CD4-positive, alpha-beta T cell treated with Interleukin-2 at 100 ng/mL for 4 hours (primary cell): ENCODE results near the gene COX20.
"Not testable (repeated sequence)": the region's sequence is repeated elsewhere in the genome, so short reads cannot be mapped to it uniquely, and the experiment has no call there.

ENCODE experiments used
- DNase-seq: peaks from one replicate; pipeline ENCODE4 v3.0.0-alpha.2; 2020; ENCODE audit warnings: low spot score

The COX20 gene, protein sequence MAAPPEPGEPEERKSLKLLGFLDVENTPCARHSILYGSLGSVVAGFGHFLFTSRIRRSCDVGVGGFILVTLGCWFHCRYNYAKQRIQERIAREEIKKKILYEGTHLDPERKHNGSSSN

DNA sequence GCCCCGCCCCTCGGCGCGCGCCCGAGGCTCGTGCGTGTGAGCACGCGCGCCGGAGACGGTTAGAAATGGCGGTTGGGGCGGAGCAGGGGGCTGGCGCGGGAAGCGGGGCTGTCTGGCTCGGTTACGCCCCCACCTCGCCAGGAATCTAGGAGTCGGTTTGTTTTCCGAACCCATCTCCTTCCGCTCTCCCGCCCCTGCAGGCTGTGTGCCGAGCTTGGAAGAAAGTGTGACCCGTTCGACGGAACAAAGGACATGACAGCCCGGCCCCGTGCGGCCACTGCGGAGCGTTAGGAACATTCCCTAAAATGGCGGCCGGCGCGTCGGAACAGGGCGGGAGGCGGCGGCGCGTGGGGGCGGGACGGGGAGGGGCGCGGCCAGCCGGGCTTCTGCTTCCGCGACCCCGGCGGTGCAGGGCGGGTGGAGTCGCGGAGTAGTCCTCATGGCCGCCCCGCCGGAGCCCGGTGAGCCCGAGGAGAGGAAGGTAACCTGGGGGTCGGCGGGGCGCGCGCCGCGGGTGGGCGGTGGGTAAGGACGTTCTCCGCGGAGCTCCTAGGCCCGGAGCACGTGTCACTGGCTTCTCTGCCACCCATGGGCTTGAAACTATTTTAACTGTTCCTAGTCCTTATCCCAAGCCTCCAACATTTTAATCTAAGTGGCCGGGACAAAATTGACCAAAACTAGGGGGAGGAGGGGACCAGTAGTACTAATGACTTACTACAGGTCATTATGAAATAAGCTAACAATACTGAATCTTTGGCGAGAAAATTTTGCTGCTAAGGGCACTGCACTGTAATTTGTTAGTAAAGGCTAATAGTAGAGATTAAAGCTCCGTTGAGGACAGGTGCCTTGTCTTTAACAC is at the start of gene COX20:
TSS of gene COX20 (plus strand) at position 383 of the 859 bp plus-strand sequence. CDS start at position 440, 57 bp downstream.
- DNase-seq, result peak; percentile 89

DNA sequence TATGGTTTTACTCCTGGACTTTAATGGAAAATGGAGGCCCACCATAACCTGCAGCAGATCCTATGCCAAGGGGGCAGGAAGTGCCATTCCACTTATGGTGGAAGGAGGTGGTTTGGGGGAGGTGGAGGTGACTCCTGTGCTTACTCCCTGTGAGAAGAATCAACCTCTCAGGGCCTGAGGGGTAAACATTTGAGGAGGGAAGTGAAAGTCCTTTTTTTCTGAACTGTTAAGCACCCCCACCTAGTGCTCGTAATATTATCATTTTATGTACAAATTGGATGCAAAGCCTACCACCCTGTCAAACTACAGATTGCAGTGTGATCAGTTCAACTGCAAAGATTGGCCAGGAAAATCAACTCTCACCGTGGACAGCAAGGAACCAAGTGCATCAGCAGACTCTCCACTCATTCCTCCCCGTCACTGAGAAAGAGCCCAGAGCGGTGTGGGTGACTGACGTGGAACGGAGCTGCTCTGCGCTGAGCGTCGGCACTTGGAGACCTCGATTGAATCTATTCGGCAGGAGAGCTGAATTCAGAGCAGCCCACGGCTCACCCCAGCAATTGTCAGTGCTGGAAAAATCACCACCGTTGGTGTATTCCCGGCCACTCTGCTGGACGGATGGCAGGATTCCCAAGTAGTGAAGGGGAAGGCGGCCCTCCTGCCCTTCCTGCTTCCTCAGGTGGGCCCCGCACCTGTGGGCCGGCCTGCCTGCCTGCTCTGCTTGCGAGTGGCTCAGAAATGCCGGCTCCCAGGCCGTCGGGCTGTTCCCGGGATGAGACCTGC is 46.8 kb upstream of the COX20 start:
- DNase-seq, result no peak

DNA sequence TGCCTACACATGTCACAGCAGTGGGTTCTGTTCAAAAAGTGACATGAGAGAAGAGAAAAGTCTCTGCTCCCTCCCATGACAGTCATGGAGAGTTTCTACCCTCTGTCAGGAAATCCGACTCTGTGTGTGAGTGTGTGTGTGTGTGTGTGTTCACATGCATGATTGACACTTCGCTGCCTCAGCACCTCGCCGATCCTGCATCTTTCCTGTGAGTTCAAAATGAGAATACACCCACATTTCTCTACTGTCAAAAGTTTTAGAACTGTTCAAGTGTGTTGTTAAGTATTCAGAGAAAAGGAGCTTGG is 46.2 kb upstream of the COX20 start:
- no peak for DNase-seq

DNA sequence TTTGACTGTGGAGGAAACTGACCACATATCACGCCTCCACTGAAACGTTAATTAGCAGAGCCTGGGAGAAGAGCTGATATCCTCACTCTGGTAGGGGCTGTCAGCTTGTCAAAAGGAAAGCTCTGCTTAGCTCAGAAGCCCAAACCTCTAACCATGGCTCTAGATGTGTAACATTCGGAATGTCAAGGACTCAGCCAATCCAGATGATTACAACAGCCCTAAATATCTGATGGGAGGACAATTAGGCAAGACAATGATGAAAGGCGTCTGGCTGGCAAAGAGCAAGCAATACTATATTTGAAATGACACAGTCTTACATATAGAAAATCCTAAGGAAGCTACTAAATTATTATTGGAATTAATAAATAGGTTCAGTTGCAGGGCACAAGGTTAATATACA is 45.7 kb upstream of the COX20 start:
- no peak for DNase-seq

DNA sequence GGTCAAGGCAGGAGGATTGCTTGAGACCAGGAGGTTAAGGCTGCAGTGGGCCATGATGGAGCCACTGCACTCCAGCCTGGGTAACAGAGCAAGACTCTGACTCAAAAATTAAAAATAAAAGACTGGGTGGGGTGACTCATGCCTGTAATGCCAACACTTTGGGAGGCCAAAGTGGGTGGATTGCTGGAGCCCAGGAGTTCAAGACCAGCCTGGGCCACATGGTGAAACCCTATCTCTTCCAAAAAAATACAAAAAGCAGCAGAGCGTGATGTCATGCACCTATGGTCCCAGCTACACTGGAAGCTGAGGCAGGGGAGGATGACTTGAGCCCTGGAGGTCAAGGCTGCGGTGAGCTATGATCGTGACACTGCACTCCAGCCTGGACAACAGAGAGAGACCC is 44.4 kb upstream of the COX20 start:
- no peak for DNase-seq

DNA sequence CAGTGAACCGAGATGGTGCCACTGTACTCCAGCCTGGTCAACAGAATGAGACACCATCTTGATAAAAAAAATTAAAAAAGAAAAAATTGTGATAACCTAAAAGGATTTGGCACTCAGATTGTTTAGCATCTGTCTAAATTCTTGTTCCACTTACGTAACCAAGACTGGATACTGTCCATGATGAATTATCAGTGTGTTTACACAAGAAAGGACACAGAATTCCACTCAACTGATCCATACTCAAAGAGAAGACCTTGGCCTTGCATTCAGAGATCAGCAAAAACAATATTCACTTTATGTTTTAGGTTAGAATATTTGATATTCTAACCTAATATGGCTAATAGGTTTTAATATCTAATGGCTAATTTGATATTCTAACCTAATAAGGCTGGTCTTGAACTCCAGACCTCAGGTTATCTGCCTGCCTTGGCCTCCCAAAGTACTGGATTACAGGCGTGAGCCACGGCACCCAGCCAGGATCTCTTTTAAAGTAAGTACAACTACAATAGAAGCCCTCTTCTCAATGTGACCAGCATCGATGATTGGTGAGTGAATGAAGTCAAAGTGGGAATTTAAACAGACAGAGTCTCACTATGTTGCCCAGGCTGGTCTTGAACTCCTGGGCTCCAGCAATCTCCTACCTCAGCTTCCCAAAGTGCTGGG is 43.1 kb upstream of the COX20 start:
- no peak for DNase-seq

DNA sequence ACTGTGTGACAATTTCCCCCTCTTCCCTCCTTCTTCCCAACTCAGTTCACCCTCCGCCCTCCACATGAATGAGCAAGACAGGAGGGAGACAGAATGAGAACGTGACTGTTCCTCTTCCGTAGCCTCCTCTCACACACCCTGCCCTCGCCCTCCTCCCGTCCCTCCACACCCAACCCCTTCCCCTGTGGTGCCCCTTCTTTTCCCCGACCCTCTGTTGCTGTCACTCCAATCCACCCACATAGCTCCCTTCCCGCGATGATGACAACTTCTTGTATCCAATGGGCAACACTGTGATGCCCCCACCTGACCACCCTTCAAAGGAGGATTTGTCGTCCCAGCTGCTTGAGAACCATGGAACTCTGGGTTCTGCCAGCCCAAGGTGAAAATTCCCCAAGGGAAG is 41.4 kb upstream of the COX20 start:
- DNase-seq, result no peak

DNA sequence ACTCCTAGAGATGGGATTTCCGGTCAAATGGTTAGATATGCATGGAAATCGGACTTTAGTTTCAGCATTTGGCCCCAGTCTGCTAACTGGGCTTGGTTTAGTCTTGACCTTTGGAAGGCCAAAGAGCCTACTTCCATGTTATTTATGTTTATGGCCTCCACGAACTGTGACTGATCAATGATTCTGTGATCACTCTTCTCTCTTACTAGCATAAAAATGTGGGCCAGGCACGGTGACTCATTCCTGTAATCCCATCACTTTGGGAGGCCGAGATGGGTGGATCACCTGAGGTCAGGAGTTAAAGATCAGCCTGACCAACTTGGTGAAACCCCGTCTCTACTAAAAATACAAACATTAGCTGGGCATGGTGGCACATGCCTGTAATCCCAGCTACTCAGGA is 40.9 kb upstream of the COX20 start:
- not testable (repeated sequence) for DNase-seq

DNA sequence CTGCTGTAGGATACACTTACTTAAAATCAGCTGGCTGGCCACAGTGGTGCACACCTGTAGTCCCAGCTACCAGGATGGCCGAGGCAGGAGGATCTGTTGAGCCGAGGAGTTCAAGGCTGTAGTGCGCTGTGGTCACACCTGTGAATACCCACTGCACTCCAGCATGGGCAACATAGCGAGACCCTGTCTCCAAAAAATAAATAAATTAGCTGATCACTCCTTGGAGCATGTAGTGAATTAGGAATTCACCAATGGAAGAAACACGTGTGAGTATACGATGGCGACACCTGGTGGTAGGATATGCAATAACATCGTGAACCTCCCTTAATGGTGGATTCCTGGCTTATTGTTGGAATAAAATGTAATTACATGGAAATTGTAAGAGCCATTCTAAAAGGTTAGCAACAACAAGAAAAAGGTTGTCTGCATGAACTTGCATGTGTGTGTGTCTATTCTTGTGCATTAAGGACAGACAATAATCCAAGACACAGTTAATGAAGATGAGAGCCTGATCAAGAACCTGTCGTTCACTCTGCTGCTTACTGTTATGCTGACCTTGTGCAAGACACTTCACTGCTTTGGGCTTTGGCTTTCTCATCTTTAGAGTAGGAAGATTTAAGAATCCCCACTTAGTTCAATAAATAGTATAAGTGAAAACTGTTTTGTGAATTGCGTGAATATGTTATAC is 38.6 kb upstream of the COX20 start:
- peak; percentile 62 for DNase-seq

DNA sequence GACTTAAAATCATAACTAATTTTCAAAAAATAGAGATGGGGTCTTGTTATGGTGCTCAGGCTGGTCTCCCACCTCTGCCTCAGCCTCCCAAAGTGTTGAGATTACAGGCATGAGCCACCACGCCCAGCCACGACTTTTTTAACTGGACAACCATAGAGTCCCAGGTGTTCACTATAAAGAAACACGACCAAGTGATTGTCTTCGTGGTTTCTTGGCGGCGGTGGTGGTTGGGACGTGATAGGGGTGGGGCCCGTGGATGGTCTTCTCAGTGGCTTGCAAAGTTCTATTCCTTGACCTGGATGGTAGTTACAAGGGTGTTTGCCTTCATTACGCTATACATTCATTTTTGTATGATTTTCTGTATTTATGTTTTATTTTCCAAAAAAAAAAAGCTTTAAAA is 34.6 kb upstream of the COX20 start:
- DNase-seq, result no peak

DNA sequence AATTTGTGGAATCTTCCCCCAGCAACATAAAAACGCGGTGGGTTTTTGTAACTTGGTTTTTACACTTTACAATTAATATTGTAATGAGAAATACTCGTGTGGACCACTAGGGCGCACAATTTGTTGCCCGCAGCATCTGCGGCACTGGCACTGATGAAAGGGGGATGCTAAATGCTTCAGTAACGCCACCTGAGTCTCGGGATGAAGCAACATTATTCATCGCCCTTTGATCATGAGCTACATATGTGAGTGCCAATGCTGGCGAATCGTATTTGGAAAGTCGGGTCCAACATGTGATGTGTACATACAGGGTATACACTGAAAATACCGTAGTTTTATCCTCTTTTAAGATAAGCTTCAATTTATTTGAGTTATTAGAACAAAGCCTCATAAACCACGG is 34.2 kb upstream of the COX20 start:
- DNase-seq, result peak; percentile 71

DNA sequence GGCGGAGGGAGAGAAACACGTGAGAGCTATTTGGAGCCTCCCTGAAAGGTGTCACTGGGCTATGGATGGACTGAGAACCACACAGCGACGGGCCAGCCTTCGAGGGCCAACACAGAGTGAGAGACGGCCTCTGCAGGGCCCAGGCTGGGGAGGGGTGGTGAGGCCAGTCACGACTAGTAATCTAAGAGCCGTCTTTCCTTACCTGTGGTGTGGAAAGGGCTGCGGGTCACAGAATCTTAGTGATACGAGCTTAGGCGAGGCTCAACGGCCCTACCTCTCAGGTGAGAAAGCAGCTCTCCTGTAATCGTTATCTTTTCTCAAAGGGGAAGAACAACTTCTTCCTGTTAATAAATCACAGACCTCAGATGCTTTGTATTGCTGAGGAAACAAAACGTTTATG is 33.4 kb upstream of the COX20 start:
- no peak for DNase-seq

DNA sequence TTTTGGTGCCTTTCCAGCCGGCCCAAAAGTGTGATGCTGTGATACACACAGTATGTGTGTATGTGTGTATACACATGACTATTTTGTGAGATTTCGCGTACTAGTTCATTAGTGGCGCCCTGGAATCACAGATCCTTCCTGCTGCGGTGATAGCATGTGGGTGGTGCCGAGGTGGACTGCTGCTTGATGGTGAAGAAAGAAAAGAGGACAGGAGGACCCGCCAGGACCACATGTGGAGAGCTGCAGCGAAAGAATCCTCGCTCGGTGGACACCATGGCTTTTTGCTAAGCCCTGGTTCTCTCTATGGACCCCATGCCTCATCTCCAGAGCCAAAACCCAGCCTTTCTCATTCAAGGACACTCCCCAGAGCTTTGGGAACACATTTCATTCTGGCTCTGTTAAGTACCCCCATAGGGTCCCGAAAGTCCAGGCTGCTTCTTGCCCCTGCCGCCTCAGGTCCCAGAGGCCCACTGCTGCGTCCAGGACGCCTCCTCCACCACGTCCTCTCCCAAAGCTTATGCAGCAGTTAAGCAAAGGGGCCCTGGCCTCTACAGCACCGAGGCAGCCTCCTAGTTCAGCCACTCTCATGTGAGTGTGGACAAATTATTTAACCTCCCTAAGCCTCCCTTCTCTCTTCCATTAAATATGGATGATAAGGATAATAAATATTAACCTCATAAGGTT is 32.8 kb upstream of the COX20 start:
- DNase-seq, result no peak

DNA sequence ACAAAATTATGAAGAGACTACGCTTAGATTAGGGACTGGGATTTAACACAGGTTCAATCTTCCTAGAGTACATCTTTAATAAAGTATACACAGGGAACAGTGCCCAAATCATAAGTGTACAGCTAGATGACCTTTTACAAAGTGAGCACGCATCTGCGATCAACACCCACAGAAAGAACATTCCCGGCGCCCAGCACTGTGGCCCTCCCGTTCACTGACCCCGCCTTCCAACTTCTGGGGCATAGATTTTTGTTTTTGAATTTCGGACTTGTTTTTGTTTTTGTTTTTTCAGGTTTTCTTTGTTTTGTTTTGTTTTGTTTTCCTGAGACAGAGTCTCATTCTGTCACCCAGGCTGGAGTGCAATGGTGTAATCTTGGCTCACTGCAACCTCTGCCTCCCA is 30.6 kb upstream of the COX20 start:
- no peak for DNase-seq

DNA sequence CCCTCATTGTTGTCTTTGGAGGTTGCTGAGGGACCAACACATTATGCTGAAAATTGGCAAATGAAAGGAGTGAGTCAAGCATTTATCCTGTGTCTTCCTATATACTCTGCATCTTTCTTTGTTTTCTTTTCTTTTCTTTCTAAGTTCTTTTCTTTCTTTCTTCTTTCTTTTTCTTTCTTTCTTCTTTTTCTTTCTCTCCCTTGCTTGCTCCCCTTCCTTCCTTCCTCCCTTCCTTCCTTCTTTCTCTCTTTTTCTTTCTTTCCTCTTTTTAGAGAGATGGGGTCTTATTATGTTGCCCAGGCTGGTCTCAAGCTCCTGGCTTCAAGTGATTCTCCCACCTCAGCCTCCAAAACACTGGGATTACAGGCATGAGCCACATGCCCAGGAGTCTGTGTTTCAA is 28.3 kb upstream of the COX20 start:
- DNase-seq, result no peak

DNA sequence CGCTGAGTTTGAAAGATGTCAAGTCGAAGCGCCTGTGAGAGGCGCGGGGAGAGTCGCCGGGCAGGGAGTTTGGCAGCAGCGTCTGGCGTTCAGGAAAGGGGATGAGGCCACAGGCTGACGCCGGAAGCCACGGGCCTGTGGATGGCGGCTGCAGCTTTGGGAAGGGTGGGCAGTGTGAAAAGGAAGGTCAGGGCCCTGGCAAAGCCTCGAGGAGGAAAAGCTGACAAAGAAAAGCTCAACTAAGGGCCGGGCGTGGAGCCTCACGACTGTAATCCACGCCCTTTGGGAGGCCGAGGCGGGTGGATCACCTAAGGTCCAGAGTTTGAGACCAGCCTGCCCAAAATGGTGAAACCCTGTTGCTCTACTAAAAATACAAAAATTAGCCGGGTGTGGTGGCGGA is 25.2 kb upstream of the COX20 start:
- DNase-seq, result no peak

DNA sequence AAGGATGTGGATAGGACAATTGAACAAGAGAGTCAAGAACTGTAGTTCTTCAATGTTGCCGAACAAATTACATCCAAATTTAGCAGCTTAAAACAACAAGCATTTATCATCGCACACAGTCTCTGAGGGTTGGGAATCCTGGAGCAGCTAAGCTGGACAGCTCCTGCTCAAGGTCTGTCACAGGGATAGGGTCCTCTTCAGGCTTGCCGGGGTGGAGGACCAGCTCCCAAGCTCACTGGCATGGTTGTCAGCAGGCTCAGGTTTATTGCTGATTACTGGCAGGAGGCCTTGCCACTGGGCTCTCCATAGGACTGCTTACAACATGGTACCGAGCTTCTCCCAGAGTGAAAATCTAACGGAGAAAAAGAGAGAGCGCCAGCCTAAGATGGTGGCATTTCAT is 22.1 kb upstream of the COX20 start:
- no peak for DNase-seq

DNA sequence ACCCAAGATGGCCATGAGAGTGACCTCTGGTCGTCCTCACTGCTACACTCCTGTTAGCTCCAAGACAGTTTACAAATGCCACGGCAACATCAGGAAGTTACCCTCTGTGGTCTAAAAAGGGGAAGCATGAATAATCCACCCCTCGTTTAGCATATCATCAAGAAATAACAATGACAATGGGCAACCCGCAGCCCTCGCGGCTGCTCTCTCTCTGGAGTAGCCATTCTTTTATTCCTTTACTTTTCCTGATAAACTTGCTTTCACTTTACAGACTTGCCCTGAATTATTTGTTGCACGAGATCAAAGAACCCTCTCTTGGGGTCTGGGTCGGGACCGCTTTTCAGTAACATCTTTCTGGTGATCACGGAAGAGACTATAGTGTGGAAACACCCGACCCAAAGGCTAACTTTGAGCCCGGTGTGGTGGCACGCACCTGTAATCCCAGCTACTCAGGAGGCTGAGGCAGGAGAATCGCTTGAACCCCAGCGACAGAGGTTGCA is 19.8 kb upstream of the COX20 start:
- DNase-seq, result no peak

DNA sequence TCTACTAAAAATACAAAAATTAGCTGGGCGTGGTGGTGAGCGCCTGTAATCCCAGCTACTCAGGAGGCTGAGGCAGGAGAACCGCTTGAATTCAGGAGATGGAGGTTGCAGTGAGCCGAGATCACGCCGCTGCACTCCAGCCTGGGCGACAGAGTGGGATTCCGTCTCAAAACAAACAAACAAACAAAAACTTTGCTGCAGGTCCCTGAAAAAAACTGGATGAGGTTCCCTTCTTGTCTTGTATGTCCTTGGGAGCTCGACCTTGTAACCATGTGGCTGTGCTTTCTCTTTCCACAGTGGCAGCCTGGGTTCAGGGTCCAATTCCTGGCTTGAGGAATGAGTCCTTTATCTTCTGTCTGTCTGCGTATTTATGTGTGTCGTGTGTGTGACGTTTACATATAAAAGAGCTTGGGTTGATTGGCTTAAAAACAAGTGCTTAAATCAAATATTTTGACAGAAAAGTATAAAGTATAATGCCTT is 18.0 kb upstream of the COX20 start:
- no peak for DNase-seq

DNA sequence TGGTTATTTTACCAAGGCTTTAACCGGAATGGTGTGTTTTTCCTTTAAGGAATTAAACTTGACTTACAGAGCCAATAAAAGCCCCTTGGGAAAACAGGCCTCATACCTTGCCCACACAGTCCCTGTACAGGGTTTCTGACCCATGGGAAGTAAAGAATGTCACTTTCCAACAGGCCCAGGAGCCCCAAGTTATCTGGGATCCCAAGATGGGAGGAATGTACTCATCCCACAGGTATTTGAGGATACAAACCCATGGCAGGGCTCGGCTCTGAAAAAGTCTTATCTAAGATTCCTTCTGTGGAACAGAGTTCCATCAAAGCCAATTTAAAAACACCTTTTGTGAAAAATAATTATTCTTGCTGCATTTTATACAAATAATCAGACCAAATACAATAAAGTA is 15.3 kb upstream of the COX20 start:
- DNase-seq, result no peak

DNA sequence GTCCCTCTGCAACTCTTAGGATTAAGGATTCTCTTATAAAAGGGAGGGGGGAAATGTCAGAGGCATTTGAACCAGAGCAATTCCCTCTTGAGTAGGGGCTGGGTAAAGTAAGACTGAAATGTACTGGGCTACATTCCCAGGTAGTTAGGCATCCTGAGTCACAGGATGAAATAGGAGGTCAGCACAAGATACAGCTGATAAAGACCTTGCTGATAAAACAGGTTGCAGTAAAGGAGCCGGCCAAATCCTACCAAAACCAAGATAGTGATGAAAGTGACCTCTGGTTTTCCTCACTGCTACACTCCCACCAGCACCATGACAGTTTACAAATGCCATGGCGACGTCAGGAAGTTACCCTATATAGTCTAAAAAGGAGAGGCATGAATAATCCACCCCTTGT is 14.3 kb upstream of the COX20 start:
- DNase-seq, result no peak
